HG03558 (cell line): ENCODE measurements around the gene NT5C1A.

ENCODE experiments used
- ATAC-seq: cut with Tn5 transposase; IDR thresholded peaks from one replicate; pipeline ENCODE4 v1.9.1; 2021; ENCODE audit warnings: moderate number of reproducible peaks; ENCODE audit not compliant: unreplicated experiment; ENCODE audit errors: extremely low read depth

Gene NT5C1A

GRCh38 chr1:39668111-39668510 lies 3.8 kb downstream of the NT5C1A start:
- no peak for ATAC-seq

GRCh38 chr1:39666772-39667171 lies 5.1 kb downstream of the NT5C1A start:
- peak; percentile 42 for ATAC-seq

GRCh38 chr1:39663559-39663958 lies 8.3 kb downstream of the NT5C1A start:
- ATAC-seq = no peak

- ATAC-seq = no peak
Measured at GRCh38 chr1:39662861-39663260, 9.0 kb downstream of the NT5C1A start.

- ATAC-seq = no peak
Measured at GRCh38 chr1:39659538-39659937, 12.4 kb downstream of the NT5C1A start.

- ATAC-seq = no peak
Measured at GRCh38 chr1:39659110-39659509, 12.8 kb downstream of the NT5C1A start.

GRCh38 chr1:39657923-39658485 lies 13.9 kb downstream of the NT5C1A start:
- no peak for ATAC-seq

- no peak for ATAC-seq
Measured at GRCh38 chr1:39657402-39657801, 14.5 kb downstream of the NT5C1A start.

GRCh38 chr1:39656391-39656790 lies 15.5 kb downstream of the NT5C1A start:
- no peak for ATAC-seq

- no peak for ATAC-seq
Measured at GRCh38 chr1:39655578-39656268, 16.2 kb downstream of the NT5C1A start.

GRCh38 chr1:39654291-39654690 lies 17.6 kb downstream of the NT5C1A start:
- ATAC-seq = no peak

GRCh38 chr1:39653546-39654031 lies 18.3 kb downstream of the NT5C1A start:
- ATAC-seq = no peak

GRCh38 chr1:39652554-39652953 lies 19.4 kb downstream of the NT5C1A start:
- no peak for ATAC-seq

- no peak for ATAC-seq
Measured at GRCh38 chr1:39652105-39652504, 19.8 kb downstream of the NT5C1A start.

- no peak for ATAC-seq
Measured at GRCh38 chr1:39650431-39650830, 21.5 kb downstream of the NT5C1A start.

GRCh38 chr1:39649636-39650185 lies 22.2 kb downstream of the NT5C1A start:
- no peak for ATAC-seq

- ATAC-seq = no peak
Measured at GRCh38 chr1:39648496-39648895, 23.4 kb downstream of the NT5C1A start.

- ATAC-seq = no peak
Measured at GRCh38 chr1:39647247-39647646, 24.7 kb downstream of the NT5C1A start.

GRCh38 chr1:39646232-39647081 lies 25.4 kb downstream of the NT5C1A start:
- no peak for ATAC-seq

- ATAC-seq = no peak
Measured at GRCh38 chr1:39645411-39646043, 26.4 kb downstream of the NT5C1A start.
